Glomerular endothelial cell (primary cell): Measurements from ENCODE around the gene UNC119. TPM values are rescaled to one million over a fixed set of nuclear protein-coding genes. Genes with fewer than 3 reads are reported as not detected.
A peak's percentile ranks its signal among the peaks of the same experiment; 100 is the strongest.

Experiments
- DNase-seq: peaks from one replicate; pipeline ENCODE4 v3.0.0-alpha.2; 2011; ENCODE audit warnings: low read depth, low spot score; ENCODE audit errors: extremely low read depth
- total RNA-seq: library from RNA; depleted of rRNA; stranded (reverse); fragments of >200 nt; gene quantifications from 2 replicates; pipeline ENCODE4 v1.2.3, GENCODE V29; 2015

UNC119 gene
- total RNA-seq, 1 donor from 2014 or later = 38.0 TPM

GRCh38 chr17:28573521-28573920 lies 21.1 kb upstream of the UNC119 start:
- no peak for DNase-seq

- no peak for DNase-seq
These were observed 20.6 kb upstream of the UNC119 start for GRCh38 chr17:28573040-28573380.

DNA sequence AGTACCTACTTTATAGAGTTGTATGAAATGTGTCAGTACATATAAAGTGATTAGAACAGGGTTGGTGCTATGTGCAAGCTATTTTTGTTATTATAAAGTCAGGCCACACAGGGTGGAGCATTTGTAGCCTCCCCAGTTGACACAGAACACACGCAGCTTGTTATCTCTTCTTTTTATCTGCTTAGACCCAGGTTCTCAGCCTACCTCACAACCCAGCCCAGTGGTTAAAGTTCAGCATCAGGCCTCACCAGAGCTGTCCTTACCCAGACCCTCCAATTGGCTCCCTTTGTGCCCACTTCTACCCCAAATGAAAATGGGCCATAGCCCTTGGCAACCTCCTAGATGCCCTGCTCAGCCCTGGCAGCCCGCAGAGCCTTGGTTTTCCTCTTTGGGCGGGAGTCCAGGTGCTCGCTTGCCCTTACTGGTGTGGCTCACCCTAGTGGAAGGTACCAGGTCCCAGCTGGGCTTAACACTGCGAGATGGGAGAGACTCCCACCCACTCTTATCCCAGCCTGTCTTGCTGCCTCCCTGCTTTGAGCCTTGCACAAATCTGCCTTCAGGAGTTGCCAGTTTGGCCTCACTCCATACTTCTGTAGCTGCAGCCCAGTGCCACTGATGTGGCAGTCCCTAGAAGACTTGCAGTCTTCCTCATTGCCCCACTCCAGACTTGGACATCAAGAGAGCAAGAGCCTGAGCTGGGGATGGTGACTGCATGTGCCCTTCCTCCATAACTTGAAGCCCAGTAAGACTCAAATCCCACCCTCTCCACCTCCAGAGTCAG lies 20.0 kb upstream of the UNC119 start:
- DNase-seq = no peak

- DNase-seq = peak; percentile 33
These were observed 19.1 kb upstream of the UNC119 start, which contains the start of gene PIGS for GRCh38 chr17:28571361-28572122. Gene PIGS (minus strand): TSS chr17:28571524. CDS start chr17:28571496, 28 bp downstream.

GRCh38 chr17:28570716-28571360 lies 18.4 kb upstream of the UNC119 start:
- DNase-seq = no peak

DNA sequence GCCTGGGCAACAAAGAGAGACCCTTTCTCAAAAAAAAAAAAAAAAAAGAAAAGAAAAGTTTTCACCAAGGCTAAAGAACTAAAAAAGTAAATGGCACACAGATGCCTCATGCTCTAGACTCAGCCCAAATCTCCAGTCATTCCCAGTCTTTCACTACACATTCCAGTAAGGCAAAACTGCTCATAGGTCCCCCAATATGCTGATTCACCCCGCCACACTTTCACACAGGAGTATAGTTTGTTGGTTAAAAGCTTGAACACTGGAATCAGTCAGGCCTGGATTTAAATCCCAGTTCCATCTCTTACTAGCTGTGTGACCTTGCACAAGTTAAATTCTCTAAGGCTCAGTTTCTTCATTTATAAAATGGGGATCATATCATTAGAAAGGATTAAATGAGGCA lies 17.0 kb upstream of the UNC119 start:
- DNase-seq = no peak

DNA sequence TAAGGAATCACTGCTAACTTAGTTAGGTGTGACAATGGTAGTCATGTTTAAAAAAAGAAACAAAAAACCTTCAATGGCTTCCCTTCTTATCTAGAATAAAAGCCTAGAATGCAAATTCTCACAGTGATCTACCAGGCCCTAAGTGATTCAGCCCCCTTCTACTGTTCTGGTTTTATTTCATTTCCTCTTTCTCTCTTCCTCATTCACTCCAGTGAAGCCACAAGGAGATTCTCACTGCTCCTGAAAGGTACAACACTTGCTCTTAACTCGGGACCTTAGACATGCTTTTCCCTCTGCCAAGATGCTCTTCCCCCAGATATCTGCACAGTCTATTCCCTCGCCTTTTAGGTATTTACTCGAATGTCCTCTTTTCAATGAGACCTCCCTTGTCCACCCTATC lies 15.2 kb upstream of the UNC119 start:
- no peak for DNase-seq

- DNase-seq = no peak
These were observed 11.1 kb upstream of the UNC119 start for GRCh38 chr17:28563475-28563874.

- DNase-seq = no peak
These were observed 2.6 kb upstream of the UNC119 start for GRCh38 chr17:28555022-28555421.

- DNase-seq = no peak
These were observed 2.1 kb upstream of the UNC119 start for GRCh38 chr17:28554565-28554964.

- no peak for DNase-seq
These were observed 629 bp upstream of the UNC119 start for GRCh38 chr17:28553000-28553505.

DNA sequence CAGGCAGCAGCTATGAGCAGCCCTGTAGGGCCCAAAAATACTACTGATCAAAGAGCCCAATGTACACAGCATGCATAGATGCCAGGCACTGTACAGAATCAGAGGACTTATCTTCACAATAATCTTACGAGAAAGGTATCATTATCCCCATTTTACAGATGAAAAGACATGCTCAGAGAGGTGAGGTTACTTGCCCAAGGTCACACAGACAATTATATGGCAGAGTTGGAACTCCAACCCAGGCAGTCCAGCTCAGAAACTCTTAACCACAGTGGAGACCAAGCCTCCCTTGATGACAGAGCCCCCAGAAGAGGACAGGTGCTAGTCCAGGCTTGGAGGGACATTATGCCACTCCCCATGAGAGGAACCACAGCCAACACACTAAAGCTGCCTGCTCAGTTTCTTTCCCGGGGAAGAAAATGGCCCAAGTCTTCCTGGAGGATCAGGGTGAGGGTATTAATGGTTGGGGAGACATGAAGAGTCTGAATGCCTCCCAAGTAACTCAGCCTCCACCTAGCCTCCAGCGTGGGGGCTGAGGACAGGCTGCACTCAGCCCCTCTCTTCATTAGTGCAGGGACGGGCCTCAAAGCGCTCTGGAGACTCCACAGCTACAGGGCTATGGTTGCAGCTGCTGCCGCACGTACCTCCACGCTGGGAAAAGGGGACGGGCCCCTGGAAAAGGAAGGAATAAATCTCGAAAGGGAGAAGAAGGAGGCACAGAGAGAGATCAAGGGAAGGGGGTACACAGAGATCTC lies 826 bp downstream of the UNC119 start:
- no peak for DNase-seq

GRCh38 chr17:28550858-28551257 lies 1.6 kb downstream of the UNC119 start:
- no peak for DNase-seq

GRCh38 chr17:28549236-28550132 lies 2.9 kb downstream of the UNC119 start:
- DNase-seq = no peak

GRCh38 chr17:28548417-28549130 lies 3.9 kb downstream of the UNC119 start:
- no peak for DNase-seq

DNA sequence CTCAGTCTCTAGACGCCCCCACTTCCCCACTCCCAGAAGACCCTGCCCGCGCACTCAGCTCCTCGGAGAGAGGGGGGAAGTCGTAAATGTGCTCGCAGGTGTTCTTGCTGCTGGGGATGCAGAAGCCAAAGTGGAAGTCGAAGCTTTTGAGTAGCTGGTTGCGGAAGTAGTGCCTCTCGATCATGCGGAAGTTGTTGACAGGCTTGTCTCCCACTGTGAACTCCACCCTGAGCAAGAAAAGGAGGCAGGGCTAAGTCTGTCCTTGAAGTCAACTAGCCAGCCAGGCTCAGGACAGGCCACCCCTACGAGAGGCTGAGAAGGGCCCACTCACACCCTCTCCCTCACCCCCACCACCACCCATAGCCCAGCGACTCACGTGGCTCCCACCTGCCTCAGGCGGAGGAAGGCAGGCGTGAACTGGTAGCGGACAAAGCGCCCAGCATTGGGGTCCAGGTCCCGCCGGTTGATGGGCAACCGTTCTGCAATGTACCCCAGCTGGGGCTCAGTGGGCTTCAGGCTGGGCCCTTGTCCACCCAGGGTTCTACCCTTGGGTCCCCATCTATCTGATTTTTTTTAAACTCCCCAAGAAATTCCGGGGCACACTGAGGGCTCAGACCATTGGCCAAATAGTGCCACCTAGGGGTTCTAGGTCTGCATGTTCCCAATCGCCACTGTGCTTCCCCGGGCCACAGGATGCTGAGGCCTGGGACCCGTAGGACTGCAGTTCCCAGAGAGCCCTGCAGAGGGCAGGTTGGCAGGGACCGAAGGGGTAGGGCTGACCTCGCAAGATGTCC lies 4.6 kb downstream of the UNC119 start:
- peak; percentile 45 for DNase-seq

DNA sequence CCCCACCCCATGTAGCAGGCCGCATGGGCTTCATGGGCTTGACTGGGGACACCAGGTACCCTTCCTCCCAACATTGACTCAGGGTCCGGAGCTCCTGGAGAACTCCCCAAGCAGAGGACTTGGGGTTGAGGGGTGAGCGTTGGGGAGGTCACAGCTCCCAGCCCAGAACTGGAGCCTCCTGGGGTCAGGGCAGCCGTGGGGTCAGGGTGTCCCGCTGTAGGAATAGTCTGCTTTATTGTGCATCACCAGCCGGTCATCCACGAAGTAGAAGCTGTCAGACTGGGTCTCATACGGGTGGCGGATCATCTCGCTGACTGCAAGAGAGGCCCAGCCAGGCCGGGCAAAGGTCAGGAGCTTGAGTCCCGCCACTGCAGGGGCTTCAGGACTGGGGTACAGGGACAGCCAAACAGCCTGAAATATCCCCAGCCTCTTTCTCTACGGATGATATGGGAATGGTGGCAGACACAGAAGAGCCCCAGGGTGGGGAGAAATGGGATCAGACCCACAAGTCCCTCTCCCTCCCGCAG lies 5.3 kb downstream of the UNC119 start:
- no peak for DNase-seq

DNA sequence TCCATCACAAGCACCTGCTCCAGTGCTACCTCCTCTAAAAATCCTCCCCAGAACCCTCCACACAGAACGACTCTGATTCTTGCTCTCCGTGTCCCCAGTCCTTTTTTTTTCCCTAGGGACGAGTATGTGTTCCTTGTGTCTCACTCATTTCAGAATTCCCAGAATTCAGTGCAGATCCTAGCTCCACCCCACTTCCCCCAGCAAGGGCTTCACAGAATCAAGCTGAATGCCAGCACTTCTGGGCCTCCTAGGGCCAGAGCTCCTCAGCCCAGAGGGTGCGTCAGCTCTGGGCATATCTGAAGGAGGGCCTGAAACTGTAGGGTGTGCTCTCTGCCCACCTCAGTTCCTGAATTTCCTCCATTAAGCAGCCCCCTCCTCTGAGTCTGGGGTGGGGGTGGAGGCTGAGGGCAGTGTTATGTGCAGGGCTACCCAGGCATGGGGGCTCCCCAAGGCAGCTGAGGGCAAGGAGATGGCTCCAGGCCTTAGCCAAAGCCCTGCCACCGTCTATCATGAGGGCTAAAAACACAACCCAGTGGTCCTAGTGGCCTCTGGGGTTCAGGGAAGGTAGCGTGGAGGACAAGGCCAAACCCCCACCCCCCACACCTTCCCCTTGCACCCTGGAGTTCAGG lies 6.5 kb downstream of the UNC119 start:
- no peak for DNase-seq
